CD4-positive, alpha-beta T cell treated with Interleukin-12 subunit alpha and Interleukin-12 subunit beta, for 1 hour (primary cell): ENCODE measurements around the gene PAQR3.
"Not testable (repeated sequence)": the region's sequence is repeated elsewhere in the genome, so short reads cannot be mapped to it uniquely, and the experiment has no call there.

Experiments used
- DNase-seq: peaks from one replicate; pipeline ENCODE4 v3.0.0-alpha.2; 2020

PAQR3 gene

DNA sequence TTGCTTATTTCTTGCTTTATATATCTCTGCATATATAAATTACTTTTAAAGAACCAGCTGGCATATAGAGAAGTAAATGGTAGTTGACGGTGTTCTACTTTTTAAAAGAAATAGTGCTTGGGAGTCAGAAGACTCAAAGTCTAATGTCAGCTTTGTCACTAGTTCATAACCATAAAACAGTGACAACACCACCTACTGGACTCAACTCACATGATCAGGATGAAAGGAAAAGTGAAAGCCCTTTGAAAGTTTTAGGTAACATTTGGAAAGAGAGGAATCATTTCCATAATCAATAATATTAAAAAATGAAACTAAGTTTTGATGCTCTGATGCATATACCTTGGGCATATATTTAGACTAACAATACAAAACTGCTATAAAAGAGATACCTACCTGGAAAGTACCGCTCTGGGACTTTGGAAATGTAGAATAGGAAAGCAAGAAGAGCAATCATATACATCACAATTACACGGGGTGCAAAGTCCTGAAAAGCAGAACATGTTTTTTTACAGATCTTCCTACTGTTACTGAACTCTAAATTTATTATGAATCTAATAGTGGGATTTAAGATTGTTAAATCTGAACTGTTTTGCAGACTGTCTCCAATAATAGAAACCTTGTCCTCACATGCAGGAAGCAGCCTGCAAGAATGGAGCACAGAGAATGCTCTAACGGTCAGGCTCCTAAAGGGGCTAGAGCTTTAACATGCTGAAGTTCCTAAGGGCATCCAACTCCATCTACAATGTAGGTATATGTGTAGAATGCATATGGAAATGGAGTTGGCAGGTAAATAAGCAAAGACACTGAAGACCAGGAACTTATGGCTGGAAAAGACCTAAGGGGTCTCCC lies 15.6 kb downstream of the PAQR3 start:
- no peak for DNase-seq

DNA sequence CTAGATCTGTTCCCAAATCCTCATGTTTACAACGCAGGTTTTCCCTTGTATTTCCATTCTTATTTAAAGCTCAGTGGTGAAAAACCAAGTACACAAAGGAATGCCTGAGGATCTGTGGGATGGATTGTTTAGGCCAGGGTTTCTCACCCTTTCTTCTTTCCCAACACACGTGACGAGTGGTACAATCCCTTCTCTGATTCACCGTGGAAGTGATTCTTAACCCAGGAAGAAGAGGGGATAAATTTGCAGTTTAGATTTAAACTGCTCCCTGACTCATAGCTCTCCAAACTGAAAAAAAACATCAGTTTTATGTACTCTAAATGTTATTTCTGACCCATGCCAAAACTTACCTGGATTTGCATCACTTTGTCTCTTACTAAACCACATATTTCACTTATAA lies 17.0 kb downstream of the PAQR3 start:
- no peak for DNase-seq

DNA sequence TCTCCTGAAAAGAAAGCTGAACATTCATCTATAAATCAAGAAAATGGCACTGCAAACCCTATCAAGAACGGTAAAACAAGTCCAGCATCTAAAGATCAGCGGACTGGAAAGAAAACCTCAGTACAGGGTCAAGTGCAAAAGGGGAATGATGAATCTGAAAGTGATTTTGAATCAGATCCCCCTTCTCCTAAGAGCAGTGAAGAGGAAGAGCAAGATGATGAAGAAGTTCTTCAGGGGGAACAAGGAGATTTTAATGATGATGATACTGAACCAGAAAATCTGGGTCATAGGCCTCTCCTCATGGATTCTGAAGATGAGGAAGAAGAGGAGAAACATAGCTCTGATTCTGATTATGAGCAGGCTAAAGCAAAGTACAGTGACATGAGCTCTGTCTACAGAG lies 28.6 kb downstream of the PAQR3 start:
- no peak for DNase-seq

DNA sequence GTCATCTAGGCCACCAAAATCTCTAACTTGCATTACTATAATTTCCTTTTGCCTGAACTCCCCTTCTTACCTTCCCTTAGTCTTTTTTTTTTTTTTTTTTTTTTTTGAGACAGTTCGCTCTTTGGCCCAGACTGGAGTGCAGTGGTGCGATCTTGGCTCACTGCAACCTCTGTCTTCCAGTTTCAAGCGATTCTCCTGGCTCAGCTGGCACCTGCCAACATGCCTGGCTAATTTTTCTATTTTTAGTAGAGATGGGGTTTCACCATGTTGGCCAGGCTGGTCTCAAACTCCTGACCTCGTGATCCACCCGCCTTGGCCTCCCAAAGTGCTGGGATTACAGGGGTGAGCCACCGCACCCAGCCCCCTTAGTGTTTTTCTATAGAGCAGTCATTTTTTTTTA lies 30.3 kb downstream of the PAQR3 start:
- DNase-seq, result not testable (repeated sequence)

DNA sequence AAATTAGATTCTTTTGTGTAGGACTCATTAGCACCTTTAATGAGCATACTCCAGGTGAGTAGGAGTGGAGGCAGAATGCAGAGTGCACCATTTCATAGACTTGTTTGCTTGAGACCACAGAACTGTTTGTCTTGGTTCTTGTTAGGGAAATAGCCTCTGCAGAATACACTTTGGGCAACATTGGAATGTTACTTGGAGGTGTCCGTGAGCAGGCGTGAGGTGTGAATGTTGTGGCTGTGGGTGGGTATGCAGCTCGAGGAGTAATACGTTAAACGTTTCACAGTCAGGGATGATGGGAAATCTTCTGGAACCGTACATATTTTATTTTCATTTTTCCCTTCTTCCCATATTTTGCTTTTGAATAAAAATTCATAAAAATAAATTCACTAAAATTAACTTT lies 31.6 kb downstream of the PAQR3 start:
- no peak for DNase-seq

DNA sequence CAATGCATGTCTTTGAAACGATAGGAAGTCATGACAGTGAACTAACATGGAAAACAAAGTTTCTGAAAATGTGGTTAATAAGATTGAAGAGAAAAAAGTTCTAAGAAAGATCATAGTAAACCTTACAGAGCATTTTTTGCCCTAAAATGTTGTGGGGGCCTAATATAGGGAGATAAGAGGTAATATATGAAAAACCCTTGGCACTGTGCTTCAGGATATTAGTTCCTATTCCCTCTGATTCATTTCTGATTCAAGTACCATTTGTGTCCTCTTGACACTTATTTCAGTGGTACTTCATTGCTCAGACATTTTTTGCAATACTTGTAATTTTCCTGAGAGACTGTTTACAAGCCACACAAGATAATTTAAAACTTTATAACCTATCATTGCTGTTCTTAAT lies 35.1 kb downstream of the PAQR3 start:
- no peak for DNase-seq

DNA sequence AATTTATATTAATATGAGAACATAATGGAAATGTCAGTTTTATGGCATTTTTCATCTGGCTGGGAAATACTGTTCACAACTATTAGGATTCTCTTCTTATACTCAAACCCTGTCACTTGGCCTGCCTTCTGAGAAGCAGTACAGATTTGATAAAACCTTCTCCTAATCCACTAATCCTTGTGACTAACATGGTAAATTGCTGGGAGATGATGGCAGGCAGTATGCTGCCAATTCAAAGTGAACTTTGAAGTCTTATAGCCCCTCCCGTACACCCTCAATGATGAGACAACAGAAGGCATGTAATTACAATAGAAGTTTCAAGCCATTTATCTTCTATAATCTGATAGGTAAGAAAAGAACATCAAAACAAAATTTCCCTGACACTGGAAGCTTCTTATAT lies 36.9 kb downstream of the PAQR3 start:
- DNase-seq, result no peak

DNA sequence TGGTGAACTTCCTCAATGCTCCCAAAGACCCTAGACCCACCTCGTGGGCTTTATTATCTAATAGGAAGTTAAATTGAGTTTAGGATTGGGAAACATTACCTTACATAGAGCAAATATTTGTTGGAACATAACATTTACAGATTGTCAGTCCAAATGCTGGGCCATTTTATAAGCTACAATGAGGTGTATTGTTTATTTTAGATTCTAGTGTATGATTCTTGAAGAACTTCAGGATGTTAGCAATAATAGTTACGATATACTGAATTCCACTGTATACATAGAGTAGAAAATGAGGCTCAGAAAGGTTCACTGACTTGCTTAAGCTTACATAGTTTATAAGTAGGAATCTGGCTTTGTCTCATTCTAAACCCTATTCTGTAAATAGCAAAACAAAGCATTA lies 37.4 kb downstream of the PAQR3 start:
- DNase-seq, result no peak

DNA sequence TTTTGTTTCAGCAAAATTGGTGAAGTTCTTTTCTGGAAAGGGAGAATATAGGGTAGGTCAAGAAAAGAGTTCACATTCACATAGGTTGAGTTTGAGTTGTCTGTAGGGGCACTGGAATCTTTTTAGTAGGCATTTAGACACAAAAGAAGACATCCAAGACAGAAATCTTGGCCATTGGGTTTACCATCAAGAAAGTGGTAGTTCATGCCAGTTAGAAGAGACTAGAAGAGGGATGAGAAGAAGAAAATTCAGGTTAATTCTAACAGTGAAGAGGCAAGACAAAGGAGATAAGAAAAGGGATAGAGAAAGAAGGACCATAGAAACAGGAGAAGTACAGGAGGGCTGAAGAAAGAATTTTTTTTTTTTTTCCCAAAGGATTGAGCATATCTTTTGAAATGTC lies 39.9 kb downstream of the PAQR3 start:
- DNase-seq, result no peak

DNA sequence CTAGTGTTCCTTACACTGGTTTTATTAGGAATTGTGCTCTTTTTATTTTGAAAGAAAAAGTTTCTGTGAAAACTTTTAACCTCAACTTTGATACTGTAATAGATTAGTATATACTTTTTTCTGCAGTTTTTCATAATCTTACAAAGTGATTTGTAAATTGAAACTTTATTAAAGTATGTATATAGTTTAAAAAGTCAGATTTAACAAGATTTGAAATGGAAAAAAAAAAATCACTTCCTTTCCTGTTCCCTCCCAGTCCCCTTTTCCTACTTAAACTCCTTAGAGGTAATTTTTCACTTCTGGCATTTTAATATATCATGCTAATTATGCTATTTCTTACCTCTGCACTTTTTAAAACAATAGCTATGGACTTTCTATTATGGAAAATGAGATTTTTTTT lies 49.3 kb downstream of the PAQR3 start:
- no peak for DNase-seq

DNA sequence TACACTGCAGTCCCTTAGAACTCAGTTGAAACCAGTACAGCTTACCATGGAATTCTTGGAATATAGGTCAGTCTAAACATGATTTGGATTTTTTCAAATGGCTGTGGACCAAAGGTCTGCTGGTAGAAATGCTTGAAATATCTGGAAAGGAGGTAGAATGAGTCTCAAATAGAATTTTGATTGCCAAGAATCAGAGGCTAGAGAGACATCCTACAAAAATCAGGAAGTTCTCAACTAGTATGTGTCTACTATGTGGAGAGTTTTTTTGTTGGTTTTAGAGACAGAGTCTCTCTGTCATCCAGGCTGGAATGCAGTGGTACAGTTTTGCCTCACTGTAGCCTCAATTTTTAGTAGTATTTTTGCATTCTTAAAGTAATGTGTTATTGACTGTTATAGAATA lies 53.6 kb downstream of the PAQR3 start:
- no peak for DNase-seq

DNA sequence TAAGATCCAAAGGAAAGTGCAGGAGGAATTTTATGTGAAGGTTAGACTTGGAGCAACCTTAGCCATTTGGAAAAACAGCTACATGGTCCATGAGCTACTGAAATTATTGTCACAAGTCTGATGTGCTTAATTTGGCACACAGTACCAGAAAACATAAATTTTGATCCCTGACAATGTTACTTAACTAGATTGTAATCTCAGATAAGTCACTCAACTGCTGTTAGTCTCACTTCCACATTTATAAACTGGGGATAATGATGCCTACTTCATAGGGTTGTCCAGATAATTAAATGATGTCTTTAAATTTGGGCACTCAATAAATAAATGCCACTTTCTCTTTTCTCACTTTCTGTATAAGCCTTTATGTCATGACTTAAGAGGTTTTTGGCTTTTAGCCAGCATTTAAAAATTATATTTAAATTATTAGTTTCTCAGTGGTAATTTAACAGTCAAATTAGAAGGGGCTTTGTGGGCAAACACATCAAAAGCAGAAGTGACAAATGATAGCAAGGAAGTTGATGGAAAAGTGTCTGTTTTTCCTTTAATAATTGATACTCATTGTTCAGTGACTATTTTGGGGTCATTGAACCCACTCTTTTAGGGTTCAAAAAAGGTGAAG lies 58.3 kb downstream of the PAQR3 start:
- DNase-seq, result no peak

DNA sequence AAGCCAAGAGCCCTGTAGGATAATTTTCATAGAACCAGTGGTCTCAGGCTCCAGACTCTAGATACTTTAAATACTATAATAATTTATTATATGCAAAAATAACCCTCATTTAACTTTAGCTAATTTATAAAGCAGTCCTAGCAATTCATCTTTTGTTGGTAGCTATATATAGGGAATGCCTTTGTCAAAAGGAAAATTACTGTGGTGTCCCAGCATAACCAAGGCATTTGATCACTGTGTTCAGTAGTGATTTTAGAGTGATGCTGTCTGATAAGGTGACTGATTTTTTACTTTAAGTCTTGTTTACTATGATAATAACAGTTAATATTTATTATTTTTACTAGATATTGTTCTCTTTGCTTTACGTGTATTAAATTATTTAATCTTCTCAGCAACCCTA lies 61.2 kb downstream of the PAQR3 start:
- DNase-seq, result no peak

DNA sequence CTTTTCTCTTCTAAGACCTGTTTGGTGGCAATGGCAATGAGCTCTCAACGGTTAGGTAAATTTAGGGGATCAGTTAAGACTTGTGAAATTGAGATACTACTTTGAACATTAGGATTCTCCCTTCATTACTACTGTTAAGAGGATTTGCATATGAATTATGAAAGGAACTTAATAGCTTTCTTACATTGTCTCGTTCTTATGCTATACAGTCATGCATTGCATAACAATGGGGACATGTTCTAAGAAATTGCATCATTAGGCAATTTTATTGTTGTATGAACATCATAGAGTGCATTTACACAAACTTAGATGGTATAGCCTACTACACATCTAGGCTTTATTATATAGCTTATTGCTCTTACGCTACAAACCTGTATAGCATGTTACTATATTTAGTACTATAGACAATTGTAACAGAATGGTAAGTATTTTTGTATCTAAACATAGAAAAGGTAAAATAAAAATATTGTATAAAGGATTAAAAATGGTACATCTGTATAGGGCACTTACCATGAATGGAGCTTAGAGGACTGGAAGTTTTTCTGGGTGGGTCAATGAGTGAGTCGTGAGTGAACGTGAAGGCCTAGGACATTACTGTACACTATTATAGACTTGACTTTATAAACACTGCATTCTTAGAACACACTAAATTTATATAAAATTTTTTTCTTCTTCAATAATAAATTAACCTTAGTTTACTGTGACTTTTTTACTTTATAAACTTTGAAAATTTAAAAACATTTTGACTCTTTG lies 62.5 kb downstream of the PAQR3 start:
- DNase-seq, result no peak

DNA sequence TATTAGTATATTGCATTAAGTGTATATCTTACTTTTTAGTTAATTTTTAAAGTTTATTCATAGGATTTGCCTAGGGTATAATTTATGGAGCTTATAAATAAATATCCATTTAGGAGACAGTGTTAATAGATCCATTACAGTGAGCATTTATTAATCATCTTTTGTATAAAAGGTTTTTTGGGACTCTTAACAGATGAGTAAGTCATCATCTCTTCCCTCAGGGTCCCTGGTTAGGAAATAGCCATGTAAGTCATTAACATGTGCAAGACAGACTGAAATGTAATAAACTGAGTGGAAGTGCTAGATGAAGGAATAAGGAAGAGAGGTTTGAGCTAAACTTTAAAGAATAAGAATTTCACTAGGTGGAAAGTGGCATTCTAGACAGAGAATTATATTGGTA lies 69.2 kb downstream of the PAQR3 start:
- no peak for DNase-seq

DNA sequence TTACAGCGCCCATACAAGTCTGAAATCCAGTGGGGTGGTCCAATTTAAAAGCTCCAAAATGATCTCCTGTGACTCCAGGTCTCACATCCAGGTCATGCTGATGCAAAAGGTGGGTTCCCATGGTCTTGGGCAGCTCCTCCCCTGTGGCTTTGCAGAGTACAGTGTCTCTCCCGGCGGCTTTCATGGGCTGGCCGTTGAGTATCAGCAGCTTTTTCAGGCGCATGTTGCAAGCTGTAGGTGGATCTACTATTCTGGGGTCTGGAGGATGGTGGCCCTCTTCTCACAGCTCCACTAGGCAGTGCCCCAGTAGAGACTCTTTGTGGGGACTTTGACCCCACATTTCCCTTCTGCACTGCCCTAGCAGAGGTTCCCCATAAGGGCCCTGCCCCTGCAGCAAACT lies 70.5 kb downstream of the PAQR3 start:
- DNase-seq, result not testable (repeated sequence)

DNA sequence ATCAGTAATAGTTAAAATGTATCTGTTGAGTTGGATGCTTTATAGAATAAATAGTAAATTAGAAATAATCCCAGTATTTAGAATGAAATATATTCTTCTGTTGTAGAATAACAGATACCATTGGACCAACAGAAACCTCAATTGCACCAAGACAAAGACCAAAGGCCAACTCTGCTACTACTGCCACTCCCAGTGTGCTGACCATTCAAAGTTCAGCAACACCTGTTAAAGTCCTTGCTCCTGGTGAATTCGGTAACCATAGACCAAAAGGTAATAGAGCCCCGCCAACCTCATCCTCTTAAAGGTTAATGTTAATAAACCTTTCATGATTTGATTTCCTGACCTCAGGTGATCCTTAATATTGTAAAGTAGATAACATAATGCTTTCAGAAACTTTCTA lies 73.8 kb downstream of the PAQR3 start:
- no peak for DNase-seq

DNA sequence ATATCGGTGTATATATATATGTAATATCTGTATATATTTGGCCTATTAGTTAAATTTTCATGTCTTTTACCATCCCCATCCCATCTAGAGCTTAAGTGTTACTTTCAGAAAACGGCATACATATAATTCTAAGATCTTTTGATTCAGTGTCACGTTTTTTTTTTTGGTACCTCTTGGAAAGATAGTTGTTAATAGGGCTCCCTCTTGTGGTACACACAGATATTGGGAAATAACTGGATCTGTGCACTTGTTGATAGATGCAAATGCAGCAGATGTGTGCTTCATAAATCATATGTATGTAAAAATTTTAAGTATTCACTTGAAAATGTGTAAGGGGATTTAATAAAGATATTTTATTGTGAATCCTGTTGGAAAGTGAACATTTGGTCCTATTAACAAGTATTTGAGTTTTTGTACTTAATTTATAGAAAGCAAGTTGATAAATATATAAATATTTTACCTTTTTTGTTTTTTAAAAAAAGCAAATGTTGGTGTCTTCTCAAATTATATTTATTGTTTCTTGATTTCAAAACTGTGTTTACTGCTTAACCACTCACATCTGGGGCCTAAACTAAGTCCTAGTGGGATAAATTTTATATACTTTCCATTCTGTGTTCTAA lies 74.7 kb downstream of the PAQR3 start:
- peak; percentile 68 for DNase-seq

DNA sequence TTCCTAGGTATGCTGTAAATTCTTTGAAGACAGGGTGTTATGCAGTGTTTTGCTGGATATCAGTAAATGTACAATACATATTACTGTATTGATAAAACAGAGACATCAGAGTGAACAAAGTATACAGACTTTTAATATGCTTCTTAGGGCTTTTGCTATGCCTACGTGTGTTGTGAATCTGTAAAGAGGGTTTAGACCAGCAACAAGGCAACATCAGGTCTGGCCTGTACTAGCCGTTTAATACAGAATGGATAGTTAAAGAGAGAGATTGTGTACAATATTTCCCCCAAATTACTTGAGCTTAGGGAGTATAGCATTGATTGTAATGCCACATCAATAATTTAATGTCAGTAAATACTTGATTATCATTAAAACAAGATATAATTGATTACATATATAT lies 75.2 kb downstream of the PAQR3 start:
- DNase-seq, result no peak

DNA sequence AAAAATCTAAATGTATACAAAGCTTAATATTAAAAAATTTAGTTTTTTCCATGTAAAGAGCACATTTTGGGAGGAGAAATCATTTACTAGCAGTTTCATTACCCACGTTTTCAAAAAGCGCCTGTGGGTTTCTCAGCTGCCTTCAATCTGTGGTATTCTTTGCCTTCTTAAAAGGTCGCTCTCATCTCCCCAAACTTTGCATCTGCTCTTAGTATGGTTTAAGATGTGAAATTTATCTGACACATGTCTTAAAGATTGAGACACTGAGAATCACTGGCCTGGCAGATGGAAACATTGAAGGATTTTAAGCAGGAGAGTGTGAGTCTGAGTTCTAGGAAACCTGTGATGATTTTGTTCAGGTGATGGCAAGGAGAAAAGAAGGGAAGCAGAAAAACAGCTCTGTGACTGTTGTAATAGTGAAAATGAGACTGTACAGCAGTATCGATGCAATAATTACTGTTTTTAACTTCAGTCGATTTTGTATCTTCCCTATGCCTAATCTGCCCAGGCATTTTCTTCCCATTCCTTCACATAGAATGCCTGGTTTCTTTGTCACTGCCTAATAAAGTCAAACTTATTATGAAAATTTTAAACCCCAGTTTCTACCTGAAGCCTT lies 75.9 kb downstream of the PAQR3 start:
- no peak for DNase-seq

DNA sequence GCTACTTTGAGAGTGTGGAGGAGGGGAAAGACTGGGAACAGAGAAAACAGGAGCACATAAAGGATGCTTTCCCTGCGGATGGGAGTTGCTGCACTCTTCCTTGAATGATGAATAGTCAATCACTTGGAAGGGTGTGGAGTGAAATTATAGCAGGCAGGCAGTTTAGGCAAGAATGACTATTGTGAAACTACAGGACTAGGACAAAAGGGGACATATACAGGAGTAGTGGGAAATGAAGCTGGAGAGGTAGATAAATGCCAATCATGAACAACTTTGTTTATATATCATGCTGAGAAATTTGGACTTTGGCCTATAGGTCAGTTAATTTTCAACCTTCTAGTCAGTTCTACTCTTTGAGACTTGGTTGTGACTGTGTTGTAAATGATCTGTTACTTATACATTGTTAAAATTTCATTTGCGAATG lies 76.9 kb downstream of the PAQR3 start:
- no peak for DNase-seq
